ENCODE measurements around the gene COPS7A. TPM values are rescaled to one million over a fixed set of nuclear protein-coding genes. Genes with fewer than 3 reads are reported as not detected.

Gene COPS7A
- total and polyA plus RNA-seq, 2 donors (not counting 1 experiment from before 2014, with no cell fraction given): 79.1 to 114 TPM

Other genes starting within 250 kb of the COPS7A start
- 118 and 142 TPM in 2 replicates for gene MRPL51, start 230.8 kb upstream of the COPS7A start, total RNA-seq
- gene MRPL51, start 230.8 kb upstream of the COPS7A start, polyA plus RNA-seq: 120 and 166 TPM in 2 replicates
- 18.7 and 42.3 TPM in 2 replicates for gene NCAPD2, start 229.9 kb upstream of the COPS7A start, total RNA-seq
- 17.2 and 50.9 TPM in 2 replicates for gene NCAPD2, start 229.9 kb upstream of the COPS7A start, polyA plus RNA-seq
- gene GAPDH, start 189.5 kb upstream of the COPS7A start, total RNA-seq: 4,386 and 6,255 TPM in 2 replicates
- gene GAPDH, start 189.5 kb upstream of the COPS7A start, polyA plus RNA-seq: 8,983 and 11,838 TPM in 2 replicates
- 8.2 and 16.8 TPM in 2 replicates for gene IFFO1, start 168.0 kb upstream of the COPS7A start, total RNA-seq
- 21.7 and 26.9 TPM in 2 replicates for gene IFFO1, start 168.0 kb upstream of the COPS7A start, polyA plus RNA-seq
- 11.7 and 13.9 TPM in 2 replicates for gene NOP2, start 155.8 kb upstream of the COPS7A start, total RNA-seq
- gene NOP2, start 155.8 kb upstream of the COPS7A start, polyA plus RNA-seq: 26.1 and 47.8 TPM in 2 replicates
- 241 and 256 TPM in 2 replicates for gene CHD4, start 116.7 kb upstream of the COPS7A start, total RNA-seq
- gene CHD4, start 116.7 kb upstream of the COPS7A start, polyA plus RNA-seq: 76.1 and 96.0 TPM in 2 replicates
- not detected in 2 replicates for gene LPAR5, start 88.1 kb upstream of the COPS7A start, total RNA-seq
- gene LPAR5, start 88.1 kb upstream of the COPS7A start, polyA plus RNA-seq: 0.02 and 0.07 TPM in 2 replicates
- under 0.01 and 0.33 TPM in 2 replicates for gene ACRBP, start 76.6 kb upstream of the COPS7A start, total RNA-seq
- 0.50 and 0.72 TPM in 2 replicates for gene ACRBP, start 76.6 kb upstream of the COPS7A start, polyA plus RNA-seq
- 30.3 and 36.0 TPM in 2 replicates for gene ING4, start 60.9 kb upstream of the COPS7A start, total RNA-seq
- gene ING4, start 60.9 kb upstream of the COPS7A start, polyA plus RNA-seq: 31.1 and 47.1 TPM in 2 replicates
- gene ZNF384, start 34.7 kb upstream of the COPS7A start, total RNA-seq: 9.8 and 12.2 TPM in 2 replicates
- gene ZNF384, start 34.7 kb upstream of the COPS7A start, polyA plus RNA-seq: 34.8 and 49.6 TPM in 2 replicates
- gene PIANP, start 23.2 kb upstream of the COPS7A start, total RNA-seq: under 0.01 and 0.17 TPM in 2 replicates
- gene PIANP, start 23.2 kb upstream of the COPS7A start, polyA plus RNA-seq: 0.49 and 0.87 TPM in 2 replicates
- gene MLF2, start 29.1 kb downstream of the COPS7A start, total RNA-seq: 88.6 and 106 TPM in 2 replicates
- 287 and 289 TPM in 2 replicates for gene MLF2, start 29.1 kb downstream of the COPS7A start, polyA plus RNA-seq
- gene PTMS, start 42.3 kb downstream of the COPS7A start, total RNA-seq: 29.5 and 63.6 TPM in 2 replicates
- 269 and 312 TPM in 2 replicates for gene PTMS, start 42.3 kb downstream of the COPS7A start, polyA plus RNA-seq
- gene LAG3, start 48.5 kb downstream of the COPS7A start, total RNA-seq: 0.17 and 0.26 TPM in 2 replicates
- gene LAG3, start 48.5 kb downstream of the COPS7A start, polyA plus RNA-seq: 0.09 and 0.17 TPM in 2 replicates
- gene CD4, start 65.5 kb downstream of the COPS7A start, total RNA-seq: 14.4 and 27.2 TPM in 2 replicates
- gene CD4, start 65.5 kb downstream of the COPS7A start, polyA plus RNA-seq: 50.8 and 152 TPM in 2 replicates
- gene GPR162, start 97.8 kb downstream of the COPS7A start, total RNA-seq: 11.1 and 11.8 TPM in 2 replicates
- gene GPR162, start 97.8 kb downstream of the COPS7A start, polyA plus RNA-seq: 3.3 and 5.6 TPM in 2 replicates
- 72.4 and 96.3 TPM in 2 replicates for gene P3H3, start 104.4 kb downstream of the COPS7A start, total RNA-seq
- 39.8 and 44.0 TPM in 2 replicates for gene P3H3, start 104.4 kb downstream of the COPS7A start, polyA plus RNA-seq
- gene GNB3, start 116.9 kb downstream of the COPS7A start, total RNA-seq: 1.3 and 1.7 TPM in 2 replicates
- gene GNB3, start 116.9 kb downstream of the COPS7A start, polyA plus RNA-seq: 2.7 and 3.7 TPM in 2 replicates
- gene CDCA3, start 127.2 kb downstream of the COPS7A start, total RNA-seq: 1.5 and 9.1 TPM in 2 replicates
- gene CDCA3, start 127.2 kb downstream of the COPS7A start, polyA plus RNA-seq: 9.4 and 56.9 TPM in 2 replicates
- gene USP5, start 128.1 kb downstream of the COPS7A start, total RNA-seq: 53.4 and 69.9 TPM in 2 replicates
- 42.2 and 66.3 TPM in 2 replicates for gene USP5, start 128.1 kb downstream of the COPS7A start, polyA plus RNA-seq
- gene TPI1, start 143.5 kb downstream of the COPS7A start, total RNA-seq: 906 and 934 TPM in 2 replicates
- 1,617 and 1,654 TPM in 2 replicates for gene TPI1, start 143.5 kb downstream of the COPS7A start, polyA plus RNA-seq
- 12.7 and 12.8 TPM in 2 replicates for gene SPSB2, start 149.3 kb downstream of the COPS7A start, total RNA-seq
- gene SPSB2, start 149.3 kb downstream of the COPS7A start, polyA plus RNA-seq: 1.8 and 2.5 TPM in 2 replicates
- 9.6 and 14.9 TPM in 2 replicates for gene LRRC23, start 180.8 kb downstream of the COPS7A start, total RNA-seq
- gene LRRC23, start 180.8 kb downstream of the COPS7A start, polyA plus RNA-seq: 5.6 and 6.4 TPM in 2 replicates
- 20.3 TPM in 2 replicates for gene ENO2, start 190.5 kb downstream of the COPS7A start, total RNA-seq
- gene ENO2, start 190.5 kb downstream of the COPS7A start, polyA plus RNA-seq: 29.4 and 43.0 TPM in 2 replicates
- 8.2 and 21.5 TPM in 2 replicates for gene ATN1, start 203.9 kb downstream of the COPS7A start, total RNA-seq
- gene ATN1, start 203.9 kb downstream of the COPS7A start, polyA plus RNA-seq: 9.4 and 14.5 TPM in 2 replicates
- gene RNU7-1, start 219.8 kb downstream of the COPS7A start, total RNA-seq: not detected in 2 replicates
- gene RNU7-1, start 219.8 kb downstream of the COPS7A start, polyA plus RNA-seq: not detected in 2 replicates
- 107 and 177 TPM in 2 replicates for gene C12orf57, start 220.0 kb downstream of the COPS7A start, total RNA-seq
- gene C12orf57, start 220.0 kb downstream of the COPS7A start, polyA plus RNA-seq: 172 and 220 TPM in 2 replicates
- gene PTPN6, start 227.3 kb downstream of the COPS7A start, total RNA-seq: 0.26 TPM in 1 of 2 replicates, not detected in the other
- gene PTPN6, start 227.3 kb downstream of the COPS7A start, polyA plus RNA-seq: 0.06 TPM in 1 of 2 replicates, not detected in the other
- gene PHB2, start 246.6 kb downstream of the COPS7A start, total RNA-seq: 112 and 169 TPM in 2 replicates
- 193 and 266 TPM in 2 replicates for gene PHB2, start 246.6 kb downstream of the COPS7A start, polyA plus RNA-seq
- gene EMG1, start 246.9 kb downstream of the COPS7A start, total RNA-seq: 27.4 and 31.6 TPM in 2 replicates
- gene EMG1, start 246.9 kb downstream of the COPS7A start, polyA plus RNA-seq: 33.4 and 46.4 TPM in 2 replicates